Measurements from ENCODE around the gene MRPL37.

DNA sequence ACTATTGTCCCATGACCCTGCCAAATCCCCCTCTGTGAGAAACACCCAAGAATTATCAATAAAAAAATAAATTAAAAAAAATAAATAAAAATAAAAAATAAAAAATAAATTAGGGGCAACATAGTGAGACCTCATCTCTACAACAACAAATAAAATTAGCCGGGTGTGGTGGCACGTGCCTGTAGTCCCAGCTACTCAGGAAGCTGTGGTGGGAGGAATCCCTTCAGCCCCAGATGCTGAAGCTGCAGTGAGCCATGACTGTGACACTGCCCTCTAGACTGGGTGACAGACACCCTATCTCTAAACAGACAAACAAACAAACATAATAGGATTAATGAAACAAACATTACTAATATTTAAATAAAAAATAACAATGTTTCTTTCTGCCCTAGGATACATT lies 34.3 kb downstream of the MRPL37 start:
- TF ChIP-seq, protein P1, sequence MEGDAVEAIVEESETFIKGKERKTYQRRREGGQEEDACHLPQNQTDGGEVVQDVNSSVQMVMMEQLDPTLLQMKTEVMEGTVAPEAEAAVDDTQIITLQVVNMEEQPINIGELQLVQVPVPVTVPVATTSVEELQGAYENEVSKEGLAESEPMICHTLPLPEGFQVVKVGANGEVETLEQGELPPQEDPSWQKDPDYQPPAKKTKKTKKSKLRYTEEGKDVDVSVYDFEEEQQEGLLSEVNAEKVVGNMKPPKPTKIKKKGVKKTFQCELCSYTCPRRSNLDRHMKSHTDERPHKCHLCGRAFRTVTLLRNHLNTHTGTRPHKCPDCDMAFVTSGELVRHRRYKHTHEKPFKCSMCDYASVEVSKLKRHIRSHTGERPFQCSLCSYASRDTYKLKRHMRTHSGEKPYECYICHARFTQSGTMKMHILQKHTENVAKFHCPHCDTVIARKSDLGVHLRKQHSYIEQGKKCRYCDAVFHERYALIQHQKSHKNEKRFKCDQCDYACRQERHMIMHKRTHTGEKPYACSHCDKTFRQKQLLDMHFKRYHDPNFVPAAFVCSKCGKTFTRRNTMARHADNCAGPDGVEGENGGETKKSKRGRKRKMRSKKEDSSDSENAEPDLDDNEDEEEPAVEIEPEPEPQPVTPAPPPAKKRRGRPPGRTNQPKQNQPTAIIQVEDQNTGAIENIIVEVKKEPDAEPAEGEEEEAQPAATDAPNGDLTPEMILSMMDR (IDR thresholded peaks at IDR 0.05) = no peak
- no peak for TF ChIP-seq POLR2A (IDR thresholded peaks at IDR 0.05)
- no peak for TF ChIP-seq POLR2AphosphoS5 (IDR thresholded peaks at IDR 0.05)

Measured in prostate gland (tissue), 2 donors.